Central memory CD4-positive, alpha-beta T cell (primary cell): ENCODE results near the gene UBE2V1.
A peak's percentile ranks its signal among the peaks of the same experiment; 100 is the strongest.
"Not testable (repeated sequence)": the region's sequence is repeated elsewhere in the genome, so short reads cannot be mapped to it uniquely, and the experiment has no call there.

Experiments
- DNase-seq: peaks from one replicate; pipeline ENCODE4 v3.0.0; 2022

Gene UBE2V1

DNA sequence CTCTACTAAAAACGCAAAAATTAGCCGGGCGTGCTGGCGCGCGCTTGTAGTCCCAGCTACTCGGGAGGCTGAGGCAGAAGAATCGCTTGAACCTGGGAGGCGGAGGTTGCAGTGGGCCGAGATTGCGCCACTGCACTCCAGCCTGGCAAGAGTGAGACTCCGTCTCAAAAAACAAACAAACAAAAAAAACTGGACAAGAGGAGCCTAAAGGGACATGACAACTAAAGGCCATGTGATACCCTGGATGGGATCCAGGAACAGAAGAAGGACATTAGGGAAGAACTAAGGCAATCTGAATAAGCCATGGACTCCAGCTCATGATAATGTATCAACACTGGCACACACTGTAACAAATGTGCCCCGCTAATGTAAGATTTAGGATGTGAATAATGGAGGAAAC is 24.8 kb upstream of the UBE2V1 start:
- not testable (repeated sequence) for DNase-seq

GRCh38 chr20:50136822-50137599 is 24.1 kb upstream of the UBE2V1 start:
- DNase-seq, result no peak

GRCh38 chr20:50135157-50135556 is 22.2 kb upstream of the UBE2V1 start:
- not testable (repeated sequence) for DNase-seq

GRCh38 chr20:50133474-50134217 is 20.7 kb upstream of the UBE2V1 start:
- DNase-seq, result no peak

DNA sequence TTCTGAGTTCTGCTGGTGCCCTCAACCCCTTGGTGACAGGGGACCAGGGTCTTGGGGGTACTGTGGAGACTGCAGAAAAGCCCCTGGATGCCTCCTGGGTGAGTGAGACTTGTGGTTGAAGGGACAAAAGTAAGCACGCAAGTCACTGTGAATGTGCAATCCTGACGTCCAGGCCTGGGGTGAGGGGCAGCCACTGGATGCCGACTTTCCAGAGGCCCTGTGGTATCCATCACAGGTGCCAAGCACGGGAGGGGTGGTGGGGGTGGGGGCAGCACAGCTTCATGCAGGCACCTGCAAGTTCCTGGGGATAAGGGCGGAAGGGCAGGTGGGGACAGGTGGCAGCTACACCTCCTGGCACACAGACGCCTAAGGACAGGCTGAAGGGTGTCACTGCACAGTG is 20.1 kb upstream of the UBE2V1 start:
- DNase-seq, result no peak

DNA sequence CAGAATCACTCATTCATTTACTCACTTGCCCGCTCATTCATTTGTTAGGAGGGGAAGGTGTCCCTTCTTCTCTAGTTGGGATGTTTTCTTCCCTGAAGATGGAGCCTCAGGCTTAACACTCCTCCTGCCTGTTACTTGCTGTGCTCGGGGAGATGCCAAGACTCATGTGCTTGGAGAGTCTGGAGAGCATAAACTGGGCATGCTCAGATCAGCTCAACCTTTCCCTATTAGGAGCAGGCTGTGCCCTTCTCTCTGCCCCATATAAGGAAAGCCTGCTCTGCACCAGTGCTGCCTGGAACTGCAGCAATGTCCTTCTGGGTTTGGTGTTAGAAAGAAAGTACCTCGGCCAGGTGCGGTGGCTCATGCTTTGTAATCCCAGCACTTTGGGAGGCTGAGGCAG is 18.0 kb upstream of the UBE2V1 start:
- DNase-seq, result no peak

- no peak for DNase-seq
These were observed 17.4 kb upstream of the UBE2V1 start for GRCh38 chr20:50130356-50130723.

GRCh38 chr20:50129662-50130355 is 16.9 kb upstream of the UBE2V1 start:
- no peak for DNase-seq

DNA sequence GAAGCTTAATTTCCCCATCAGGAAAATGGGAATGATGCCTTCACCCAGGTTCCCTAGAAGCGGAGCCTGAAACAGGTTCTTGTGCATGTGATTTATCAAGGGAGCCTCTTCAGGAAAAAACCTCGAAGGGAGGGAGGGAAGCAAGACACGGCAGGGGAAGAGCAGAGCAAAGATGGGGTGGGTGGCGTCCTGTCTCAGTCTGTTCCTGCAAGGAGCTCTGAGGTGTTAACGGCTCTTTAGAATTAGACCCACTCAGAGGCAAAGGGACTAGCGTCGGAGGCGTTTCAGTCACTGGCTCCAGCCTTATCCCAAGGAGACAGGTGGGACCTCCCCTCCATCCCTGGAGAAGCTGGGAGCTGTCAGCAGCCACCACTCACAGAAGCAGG is 15.6 kb upstream of the UBE2V1 start:
- no peak for DNase-seq

- no peak for DNase-seq
These were observed 14.9 kb upstream of the UBE2V1 start for GRCh38 chr20:50127587-50128519.

DNA sequence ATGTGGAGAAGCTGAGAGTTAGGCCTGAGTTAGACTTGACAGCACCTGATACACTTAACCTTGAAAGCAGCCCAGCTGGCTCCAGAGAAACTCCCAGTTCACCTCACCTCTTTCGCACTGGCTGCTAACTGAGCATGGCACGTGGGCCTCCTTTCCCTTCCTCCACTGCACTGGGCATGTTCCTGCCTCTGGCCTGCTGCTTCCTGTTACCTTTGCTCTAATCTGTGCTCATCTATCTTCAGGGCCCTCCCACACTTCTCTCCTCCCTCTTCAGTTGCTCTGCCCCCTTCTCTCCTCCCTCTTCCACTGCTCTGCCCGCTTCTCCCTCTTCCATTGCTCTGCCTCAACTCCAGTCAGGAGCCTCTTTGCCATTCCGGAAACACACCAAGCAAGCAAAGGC is 13.7 kb upstream of the UBE2V1 start:
- DNase-seq, result no peak

GRCh38 chr20:50125279-50125678 is 12.3 kb upstream of the UBE2V1 start:
- no peak for DNase-seq

GRCh38 chr20:50124496-50124895 is 11.5 kb upstream of the UBE2V1 start:
- DNase-seq, result no peak

DNA sequence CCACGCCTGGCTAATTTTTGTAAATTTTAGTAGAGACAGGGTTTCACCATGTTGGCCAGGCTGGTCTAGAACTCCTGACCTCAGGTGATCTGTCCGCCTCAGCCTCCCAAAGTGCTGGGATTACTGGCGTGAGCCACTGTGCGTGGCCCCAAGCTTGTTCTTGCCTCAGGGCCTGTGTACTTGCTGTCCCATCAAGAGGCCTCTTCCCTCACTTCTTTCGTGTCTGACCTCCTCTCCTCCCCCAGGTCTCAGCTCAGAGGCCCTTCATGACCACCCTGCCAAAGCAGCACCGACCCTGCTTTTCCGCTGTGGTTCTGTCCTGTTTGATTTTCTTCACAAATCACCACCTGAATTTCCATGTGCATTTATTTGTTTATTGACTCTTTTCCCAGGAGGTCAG is 10.5 kb upstream of the UBE2V1 start:
- no peak for DNase-seq

- no peak for DNase-seq
These were observed 9.8 kb upstream of the UBE2V1 start for GRCh38 chr20:50122763-50123162.

- no peak for DNase-seq
These were observed 8.9 kb upstream of the UBE2V1 start for GRCh38 chr20:50121858-50122271.

DNA sequence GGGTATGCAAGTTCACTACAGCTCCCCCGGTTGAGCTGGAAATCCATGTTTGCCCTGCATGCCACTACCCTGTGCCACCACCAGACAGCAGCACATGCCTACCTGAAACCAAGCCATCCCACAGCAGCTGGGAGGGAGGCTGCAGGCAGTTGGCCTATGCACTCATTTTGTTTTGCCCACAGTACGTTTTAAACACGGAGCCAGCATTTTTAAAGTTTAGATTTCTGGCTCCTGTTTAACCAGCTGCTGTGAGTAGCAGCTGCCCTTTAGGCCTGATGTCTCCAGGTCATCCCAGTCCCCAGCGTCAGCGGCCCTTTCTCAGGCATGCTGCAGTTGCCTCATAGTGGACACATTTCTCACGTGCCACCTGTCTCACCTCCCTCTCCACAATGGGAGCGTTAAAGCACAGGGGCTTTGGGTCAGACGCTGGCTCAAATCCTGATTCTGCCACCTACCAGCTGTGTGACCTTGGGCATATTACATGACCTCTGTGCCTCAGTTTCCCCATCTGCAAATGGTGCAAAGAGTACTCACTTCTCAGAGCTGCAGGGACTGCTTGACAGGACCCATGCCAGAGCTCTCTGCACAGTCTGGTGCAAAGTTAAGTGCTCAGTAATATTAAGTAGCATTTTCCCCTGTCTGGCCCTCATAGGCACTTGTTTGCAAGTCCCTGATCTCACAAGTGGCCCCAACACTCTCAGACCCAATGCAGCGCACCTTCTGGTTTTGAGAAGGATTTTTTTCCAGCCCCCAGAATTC is 8.2 kb upstream of the UBE2V1 start:
- peak; percentile 60 for DNase-seq

DNA sequence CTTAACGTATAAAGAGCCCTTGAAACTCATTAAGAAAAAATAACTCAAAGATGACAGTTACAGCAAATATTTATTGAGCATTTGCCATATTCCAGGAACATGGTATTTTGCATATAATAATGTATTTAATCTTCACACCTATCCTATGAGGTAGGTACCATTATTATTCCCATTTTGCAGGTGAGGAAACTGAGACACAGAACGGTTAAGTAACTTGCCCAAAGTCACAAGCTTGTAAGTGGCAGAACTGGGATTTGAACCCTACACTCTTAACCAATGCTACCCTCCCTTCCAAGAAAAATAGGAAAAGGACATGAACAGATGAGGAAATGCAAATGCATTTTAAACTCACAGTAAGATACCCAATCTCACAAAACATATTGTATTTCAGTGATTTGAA is 5.3 kb upstream of the UBE2V1 start:
- no peak for DNase-seq

- no peak for DNase-seq
These were observed 3.5 kb upstream of the UBE2V1 start for GRCh38 chr20:50116368-50116999.

- DNase-seq, result peak; percentile 88
These were observed 2.8 kb upstream of the UBE2V1 start for GRCh38 chr20:50115591-50116367.
